CD4-positive, alpha-beta T cell treated with Interleukin-4 for 4 hours (primary cell): ENCODE results near the gene RASL10A.

Experiments used
- DNase-seq: peaks from one replicate; pipeline ENCODE4 v3.0.0-alpha.2; 2020

Gene RASL10A

GRCh38 chr22:29301716-29302401, 13.6 kb downstream of the RASL10A start:
- no peak for DNase-seq

- no peak for DNase-seq
Observed at GRCh38 chr22:29300807-29301601, 14.5 kb downstream of the RASL10A start.

DNA sequence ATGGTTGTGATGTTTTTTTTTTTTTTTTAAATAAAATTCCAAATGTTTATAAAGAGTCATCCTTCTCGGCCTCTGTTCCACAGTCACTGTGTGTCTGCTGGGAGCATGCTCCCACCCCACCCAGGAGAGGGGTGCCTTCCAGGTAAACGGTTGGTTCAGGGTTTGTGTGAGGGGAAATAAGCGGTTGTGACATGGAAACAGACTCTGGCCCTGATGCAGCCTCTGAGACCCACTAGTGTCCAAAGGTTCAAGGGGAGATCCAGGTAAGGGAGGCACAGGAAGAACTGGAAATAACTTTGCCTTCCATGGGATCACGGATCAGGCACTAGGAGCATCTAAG, 15.1 kb downstream of the RASL10A start:
- no peak for DNase-seq

DNA sequence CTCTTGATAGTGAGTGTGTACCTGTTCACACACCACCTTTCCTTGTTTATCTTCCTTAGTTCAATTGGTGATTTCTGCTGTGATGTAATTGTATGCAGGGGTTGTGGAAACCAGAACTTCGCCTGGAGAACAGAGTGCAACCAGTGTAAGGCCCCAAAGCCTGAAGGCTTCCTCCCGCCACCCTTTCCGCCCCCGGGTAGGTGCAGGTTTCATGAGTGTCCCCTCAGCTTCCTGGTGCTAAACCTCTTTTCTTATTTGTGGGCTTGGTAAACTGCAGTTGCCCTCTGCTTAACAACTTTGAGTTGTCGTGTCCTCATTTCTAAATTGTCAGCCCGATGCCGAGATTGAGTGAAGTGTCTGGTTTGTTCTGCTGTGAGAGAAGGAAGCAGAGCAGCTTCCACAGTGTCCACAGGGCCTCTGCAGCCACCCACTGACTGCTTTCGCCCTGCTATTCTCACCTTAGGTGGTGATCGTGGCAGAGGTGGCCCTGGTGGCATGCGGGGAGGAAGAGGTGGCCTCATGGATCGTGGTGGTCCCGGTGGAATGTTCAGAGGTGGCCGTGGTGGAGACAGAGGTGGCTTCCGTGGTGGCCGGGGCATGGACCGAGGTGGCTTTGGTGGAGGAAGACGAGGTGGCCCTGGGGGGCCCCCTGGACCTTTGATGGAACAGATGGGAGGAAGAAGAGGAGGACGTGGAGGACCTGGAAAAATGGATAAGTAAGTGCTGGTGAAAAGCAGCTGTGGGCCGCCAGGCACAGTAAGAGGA, 16.2 kb downstream of the RASL10A start:
- DNase-seq = no peak

DNA sequence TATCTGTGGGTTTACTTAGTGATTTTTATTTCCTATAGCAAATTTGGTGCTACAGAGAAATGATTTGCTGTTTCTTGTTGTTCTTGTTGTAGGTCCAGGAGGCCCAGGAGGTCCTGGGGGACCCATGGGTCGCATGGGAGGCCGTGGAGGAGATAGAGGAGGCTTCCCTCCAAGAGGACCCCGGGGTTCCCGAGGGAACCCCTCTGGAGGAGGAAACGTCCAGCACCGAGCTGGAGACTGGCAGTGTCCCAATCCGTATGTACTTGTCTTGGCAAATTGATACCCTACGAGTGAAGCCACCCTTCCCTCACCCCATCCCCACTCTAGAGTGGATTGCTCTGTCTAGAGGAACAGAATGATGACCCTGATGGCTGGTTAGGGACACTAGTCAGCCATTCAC, 16.9 kb downstream of the RASL10A start:
- DNase-seq = no peak

DNA sequence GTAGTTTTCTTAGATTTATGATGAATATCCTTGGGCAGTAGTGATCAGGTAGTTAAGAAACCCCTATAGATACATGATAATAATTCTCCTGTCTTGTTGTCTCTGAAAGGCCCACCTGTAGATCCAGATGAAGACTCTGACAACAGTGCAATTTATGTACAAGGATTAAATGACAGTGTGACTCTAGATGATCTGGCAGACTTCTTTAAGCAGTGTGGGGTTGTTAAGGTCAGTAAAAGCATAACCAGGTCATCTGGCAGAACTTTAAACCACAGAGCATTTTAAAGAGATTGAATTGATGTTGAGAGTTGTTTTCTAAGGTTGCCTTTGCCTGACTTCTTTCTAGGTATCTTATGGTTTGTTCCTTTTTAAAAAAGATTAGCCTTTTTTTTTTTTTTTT, 23.1 kb downstream of the RASL10A start:
- no peak for DNase-seq

DNA sequence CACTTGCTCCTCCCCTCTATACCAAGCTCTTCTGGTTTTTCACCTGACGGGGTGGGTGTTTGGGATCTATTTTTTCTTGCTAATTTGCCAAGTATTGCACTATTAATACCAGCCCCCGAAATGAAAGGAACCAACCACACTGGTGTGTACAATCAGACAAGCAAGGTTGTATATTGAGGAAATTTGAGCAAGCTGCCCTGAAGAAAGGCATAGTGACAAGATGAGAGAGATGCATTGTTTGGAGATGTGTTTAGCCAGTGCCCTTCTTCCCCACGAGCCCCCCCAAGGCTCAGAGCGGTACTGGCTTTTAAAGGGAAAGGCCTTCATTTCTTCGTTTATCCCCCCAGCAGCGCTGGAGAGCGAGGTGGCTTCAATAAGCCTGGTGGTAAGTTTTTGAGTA, 24.3 kb downstream of the RASL10A start:
- DNase-seq = no peak

DNA sequence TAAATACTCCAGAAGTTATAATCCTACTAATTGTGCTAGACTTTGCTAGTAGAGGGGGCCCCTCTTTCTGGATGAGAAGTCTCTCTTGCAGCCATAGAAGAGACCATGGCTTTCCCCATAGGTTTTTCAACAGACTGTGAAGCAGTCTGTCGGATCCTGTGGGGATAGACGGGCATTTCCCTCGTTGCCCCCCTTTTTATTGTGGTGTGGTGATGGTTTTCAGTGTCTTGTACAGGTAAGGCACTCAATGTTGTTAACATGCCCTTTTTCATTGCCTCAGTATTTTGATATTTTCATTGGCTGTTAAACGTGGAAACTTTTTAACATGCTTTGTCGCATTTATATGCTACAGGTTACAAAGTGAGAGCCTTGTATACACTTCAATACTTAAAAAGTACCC, 25.4 kb downstream of the RASL10A start:
- no peak for DNase-seq

GRCh38 chr22:29288837-29289236, 26.7 kb downstream of the RASL10A start:
- DNase-seq = no peak

- no peak for DNase-seq
Observed at GRCh38 chr22:29284196-29284595, 31.3 kb downstream of the RASL10A start.

GRCh38 chr22:29277927-29278326, 37.6 kb downstream of the RASL10A start:
- DNase-seq = no peak

DNA sequence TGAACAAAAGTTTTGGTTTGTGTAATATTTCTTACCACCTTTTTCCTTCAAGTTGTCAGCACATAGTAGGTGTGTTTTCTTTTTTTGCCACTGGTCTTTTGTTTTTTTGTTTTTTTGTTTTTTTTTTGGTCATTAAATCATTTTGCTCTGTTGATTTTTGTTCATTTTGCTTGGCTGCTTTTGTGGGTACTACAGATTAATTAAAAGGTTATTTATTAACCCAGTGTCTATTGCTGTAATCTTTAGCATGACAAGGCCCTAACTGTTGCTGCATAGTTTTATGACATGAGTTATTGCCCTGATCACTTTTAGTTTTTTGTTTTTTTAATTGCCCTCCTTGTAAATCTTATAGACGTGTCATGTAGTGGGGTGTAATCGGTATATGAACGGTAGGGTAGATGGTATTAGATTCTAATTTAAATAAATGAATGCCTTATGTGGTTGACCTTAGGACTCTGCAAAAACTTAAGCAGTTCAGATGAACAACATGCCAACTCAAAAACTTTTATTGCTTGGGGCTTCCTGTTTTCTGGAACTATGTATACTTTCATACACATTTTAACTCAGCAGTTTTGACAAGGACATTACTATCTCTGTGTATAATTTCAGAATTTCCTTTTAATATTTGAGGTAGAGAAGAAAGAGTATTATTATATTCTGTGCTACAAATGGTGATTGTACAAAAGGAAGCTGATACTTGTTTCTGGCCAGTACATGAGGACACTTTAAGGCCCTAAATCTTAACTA, 39.5 kb downstream of the RASL10A start:
- DNase-seq = no peak

DNA sequence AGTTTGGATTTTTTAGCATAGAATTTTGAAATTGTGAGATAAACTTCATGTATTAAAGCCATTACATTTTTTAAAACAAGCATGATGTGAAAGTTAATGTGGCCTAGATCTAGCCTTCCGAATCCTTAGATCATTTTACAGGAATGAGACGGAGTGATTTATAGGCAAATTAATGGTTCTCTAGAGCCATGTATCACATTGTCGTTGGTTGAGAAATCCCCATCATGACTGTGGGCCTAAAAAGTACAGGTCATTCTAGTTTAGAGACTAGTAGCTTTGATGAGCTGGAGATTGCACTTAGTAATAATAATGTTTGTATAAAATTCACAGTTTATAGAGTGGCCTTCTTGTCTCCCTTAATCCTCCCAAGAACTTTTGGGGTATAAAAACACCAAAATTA, 40.3 kb downstream of the RASL10A start:
- no peak for DNase-seq

DNA sequence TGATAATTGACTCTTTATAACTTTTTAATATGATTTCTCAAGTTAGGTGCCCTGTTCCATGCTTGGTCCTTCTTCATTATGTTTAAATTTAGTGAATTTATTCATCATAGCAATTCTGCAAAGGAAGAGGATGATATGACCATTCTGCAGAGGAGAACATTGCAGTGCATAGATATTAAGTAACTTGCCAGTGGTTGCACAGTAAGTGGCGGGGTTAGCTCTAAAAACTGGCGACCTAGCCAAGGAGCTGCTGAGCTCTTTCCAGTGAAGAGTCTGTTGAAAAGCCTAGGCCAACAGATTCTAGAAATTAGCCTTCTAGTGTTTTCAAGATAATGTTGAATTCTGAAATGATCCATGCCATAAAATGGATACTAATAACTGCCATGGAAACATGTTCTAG, 42.9 kb downstream of the RASL10A start:
- no peak for DNase-seq

DNA sequence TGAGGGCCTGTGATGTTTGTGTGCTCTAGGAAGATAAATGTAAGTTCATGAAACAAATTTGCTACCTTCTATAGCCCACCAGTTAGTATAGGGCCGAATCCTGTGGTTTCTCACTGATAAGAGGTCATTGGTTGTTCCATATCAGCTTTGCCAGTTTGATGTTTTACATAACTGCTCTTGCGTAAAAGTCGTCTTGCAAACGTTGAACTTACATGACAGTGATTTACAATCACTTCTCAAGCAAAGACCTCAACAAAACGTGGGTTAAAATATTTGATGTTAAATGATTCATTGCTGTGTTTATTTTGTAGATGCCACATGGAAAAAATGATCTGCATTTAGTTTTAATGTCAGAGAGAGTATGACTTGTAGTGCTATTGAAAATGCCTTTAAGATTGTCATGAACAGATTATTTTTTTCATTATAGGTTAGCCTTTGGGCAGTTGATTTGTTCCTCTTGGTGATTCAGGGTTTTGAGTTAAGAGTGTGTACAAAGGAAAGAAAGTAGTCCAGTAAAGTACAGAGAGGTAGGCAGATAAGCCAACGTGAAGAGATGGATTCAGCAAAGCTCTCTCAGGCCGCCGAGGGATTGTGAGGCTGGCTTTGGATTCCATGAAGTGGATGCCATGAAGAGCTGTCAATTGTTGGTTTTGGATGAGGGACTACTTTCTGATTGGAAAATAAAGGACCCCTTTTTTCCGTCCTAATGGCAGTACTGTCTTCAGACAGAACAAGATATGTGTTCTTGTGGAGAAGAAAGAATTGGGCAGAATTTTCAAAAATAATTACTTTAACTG, 44.8 kb downstream of the RASL10A start:
- DNase-seq = no peak

DNA sequence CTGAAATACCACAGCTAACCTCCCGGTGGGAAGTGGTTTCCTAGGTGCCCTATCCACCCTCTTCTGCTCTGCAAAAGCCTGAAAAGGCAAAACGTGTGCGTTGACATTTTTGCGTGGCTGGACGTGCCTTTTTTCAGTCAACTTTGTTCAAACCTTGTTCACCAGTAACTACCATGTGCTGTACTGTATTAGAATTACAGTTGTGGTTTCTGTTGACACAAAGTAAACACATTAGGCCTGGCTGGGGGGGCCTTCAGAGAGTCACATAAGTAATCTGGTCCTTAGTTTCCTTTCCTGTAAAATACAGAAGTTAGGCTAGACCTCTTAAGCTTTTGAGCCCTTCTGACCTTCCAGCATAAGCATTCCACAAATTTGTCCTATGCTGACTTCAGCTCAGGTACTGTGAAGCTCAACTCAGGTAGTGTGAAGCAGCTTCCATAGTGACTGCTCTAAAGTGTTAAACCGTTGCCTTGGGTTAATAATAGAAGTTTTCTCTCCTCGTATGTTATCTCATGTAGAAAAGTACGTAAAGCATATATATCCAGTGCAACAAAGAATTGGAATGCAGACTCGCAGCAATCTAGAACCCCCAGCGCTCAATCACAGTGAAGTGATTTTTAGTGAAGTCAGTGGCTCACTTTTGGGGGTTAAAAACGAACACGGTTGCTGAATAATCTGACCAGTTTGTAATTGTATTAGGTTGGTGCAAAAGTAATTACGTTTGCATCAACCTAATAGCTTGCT, 45.6 kb downstream of the RASL10A start:
- DNase-seq = peak; percentile 5

GRCh38 chr22:29269230-29269604, 46.3 kb downstream of the RASL10A start:
- no peak for DNase-seq

DNA sequence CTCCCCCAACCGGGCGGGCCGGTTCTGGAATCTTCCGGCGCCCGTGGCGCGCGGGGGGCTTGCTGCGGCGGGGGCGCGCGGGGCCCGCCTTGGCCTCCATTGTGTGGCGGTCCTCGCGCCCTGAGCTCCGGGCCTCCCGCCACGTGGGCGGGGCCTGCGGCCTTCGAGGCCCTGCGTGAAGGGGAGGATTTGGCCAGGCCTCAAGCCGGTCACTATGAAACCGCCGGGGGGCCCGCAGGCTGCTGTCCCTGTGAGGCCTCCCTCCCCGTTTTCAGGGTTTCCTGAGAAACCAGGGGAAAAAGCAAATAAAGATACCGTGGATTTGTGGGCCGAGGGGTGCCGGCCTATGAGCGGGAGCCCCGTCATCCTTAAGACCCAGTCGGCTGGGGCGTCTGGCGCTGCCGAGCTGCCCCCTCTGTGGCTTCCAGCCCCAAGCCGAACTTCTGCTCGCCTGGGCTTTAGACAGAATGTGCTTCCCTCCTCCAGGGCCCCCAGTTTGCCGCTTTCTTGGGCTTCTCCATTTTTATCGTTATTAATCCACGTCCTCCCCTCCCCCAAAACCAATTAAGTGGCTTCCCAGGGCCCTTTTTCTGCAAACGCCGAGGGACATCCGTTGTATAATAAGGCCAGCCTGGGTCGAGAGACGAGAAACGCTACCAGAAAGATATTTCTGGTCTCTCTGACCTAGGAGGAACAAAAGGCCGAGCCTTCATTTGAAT, 46.8 kb downstream of the RASL10A start:
- peak; percentile 16 for DNase-seq

GRCh38 chr22:29267858-29268510, 47.5 kb downstream of the RASL10A start, which contains the start of the genes EWSR1 and RHBDD3:
TSS of gene EWSR1 (plus strand) at chr22:29268268. CDS start at chr22:29268337, 69 bp downstream.
TSS of gene RHBDD3 (minus strand) at chr22:29267981. CDS start at chr22:29265626, 2,355 bp downstream.
- DNase-seq = peak; percentile 97

DNA sequence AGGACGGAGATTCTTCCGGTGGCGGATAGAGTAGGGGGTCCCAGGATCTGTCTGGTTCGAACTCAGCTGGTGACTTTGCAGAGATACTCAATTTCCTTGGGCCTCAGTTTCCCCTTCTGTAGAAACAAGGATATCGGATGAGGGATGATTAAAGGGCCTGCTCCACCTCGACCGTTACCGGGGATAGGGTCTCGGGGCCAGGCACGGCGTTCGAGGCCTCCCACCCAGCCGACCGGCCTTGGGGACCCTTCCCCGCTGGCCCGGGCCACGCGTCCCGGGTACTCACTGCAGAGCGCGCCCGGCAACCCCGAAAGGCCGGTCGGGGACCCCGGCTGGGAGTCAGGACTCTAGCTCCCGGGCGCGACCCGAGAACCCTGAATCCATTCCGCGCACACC, 48.0 kb downstream of the RASL10A start:
- DNase-seq = no peak
